ENCODE results near the gene ODC1.

- TF ChIP-seq CTCF (IDR thresholded peaks at IDR 0.05) (no peak), POLR2A (IDR thresholded peaks at IDR 0.05) (no peak)
These were observed 25.9 kb downstream of the ODC1 start for GRCh38 chr2:10422251-10422650.

Data from uterus (tissue), 2 donors.